Measurements from ENCODE around the gene CFAP68.
"Not testable (repeated sequence)": the region's sequence is repeated elsewhere in the genome, so short reads cannot be mapped to it uniquely, and the experiment has no call there.

The CFAP68 gene

GRCh38 chr11:111917788-111918187 is 38.4 kb downstream of the CFAP68 start:
- no peak for DNase-seq (ENCODE audit: low read depth in 2 of 2)

GRCh38 chr11:111918390-111919256 is 39.3 kb downstream of the CFAP68 start, which contains the start of gene C11orf52:
TSS of gene C11orf52 (plus strand) at chr11:111918913. CDS start at chr11:111918973, 60 bp downstream.
- no peak for DNase-seq (ENCODE audit: low read depth in 2 of 2)

GRCh38 chr11:111920908-111921307 is 41.6 kb downstream of the CFAP68 start:
- DNase-seq (ENCODE audit: low read depth in 2 of 2), result no peak

GRCh38 chr11:111921541-111922230 is 42.3 kb downstream of the CFAP68 start:
- no peak for DNase-seq (ENCODE audit: low read depth in 2 of 2)

- DNase-seq (ENCODE audit: low read depth in 2 of 2), result peak; percentile 71 to 79
Measured at GRCh38 chr11:111922803-111923202, 43.5 kb downstream of the CFAP68 start.

GRCh38 chr11:111923351-111923788 is 44.0 kb downstream of the CFAP68 start:
- peak in 1 of 2 experiments; percentile 31 for DNase-seq (ENCODE audit: low read depth in 2 of 2)

- no peak for DNase-seq (ENCODE audit: low read depth in 2 of 2)
Measured at GRCh38 chr11:111923951-111924350, 44.6 kb downstream of the CFAP68 start.

GRCh38 chr11:111925953-111926352 is 46.6 kb downstream of the CFAP68 start:
- DNase-seq (ENCODE audit: low read depth in 2 of 2), result no peak

- DNase-seq (ENCODE audit: low read depth in 2 of 2), result peak; percentile 93 to 94
Measured at GRCh38 chr11:111926505-111927391, 47.4 kb downstream of the CFAP68 start.

GRCh38 chr11:111930472-111930871 is 51.1 kb downstream of the CFAP68 start:
- no peak for DNase-seq (ENCODE audit: low read depth in 2 of 2)

GRCh38 chr11:111932611-111932950 is 53.2 kb downstream of the CFAP68 start:
- DNase-seq (ENCODE audit: low read depth in 2 of 2), result no peak

GRCh38 chr11:111933176-111933575 is 53.8 kb downstream of the CFAP68 start:
- DNase-seq (ENCODE audit: low read depth in 2 of 2), result not testable (repeated sequence)

- DNase-seq (ENCODE audit: low read depth in 2 of 2), result no peak
Measured at GRCh38 chr11:111933872-111934271, 54.5 kb downstream of the CFAP68 start.

- no peak for DNase-seq (ENCODE audit: low read depth in 2 of 2)
Measured at GRCh38 chr11:111934306-111934705, 55.0 kb downstream of the CFAP68 start.

All from fibroblast of skin of left biceps (primary cell).